NCI-H2227 treated with DMSO at 0.1 percent for 48 hours (cell line): ENCODE results near the gene DAAM1.

Experiments
- DNase-seq: peaks from one replicate; lab custom pipeline; 2025; lab: John Stamatoyannopoulos, UW

Gene DAAM1

DNA sequence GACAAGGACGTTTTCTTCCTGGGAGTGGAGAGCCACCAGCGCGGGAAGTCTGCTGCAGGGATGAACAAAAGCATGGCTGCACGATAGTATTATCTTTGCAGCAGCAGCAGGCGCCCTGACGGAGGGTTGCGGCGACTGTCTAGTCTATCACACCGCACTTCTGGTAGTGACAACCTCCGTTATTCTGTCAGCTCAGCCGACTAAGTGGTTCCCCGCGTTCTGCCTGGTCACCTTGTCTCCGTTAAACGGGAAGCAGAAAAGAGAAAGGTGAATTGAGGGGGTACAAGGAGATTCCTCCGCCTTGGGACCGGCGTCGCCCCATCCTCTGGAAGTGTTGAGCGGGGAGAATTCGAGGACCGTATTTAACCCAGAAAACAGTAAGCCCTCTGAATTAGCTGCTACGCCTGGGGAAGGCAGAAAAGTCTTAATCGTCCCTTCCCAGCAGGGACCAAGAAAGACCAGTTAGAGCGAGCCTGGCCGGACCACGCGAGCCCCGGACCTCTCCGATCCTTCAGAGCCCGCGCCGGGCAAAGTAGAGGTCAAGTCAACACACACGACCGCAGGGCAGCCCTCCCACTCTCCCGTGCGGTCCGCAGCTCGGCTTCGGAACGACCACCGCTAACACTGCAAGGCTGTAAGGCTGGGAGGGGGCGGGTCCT, 536 bp upstream of the DAAM1 start:
- DNase-seq: peak; percentile 86

DNA sequence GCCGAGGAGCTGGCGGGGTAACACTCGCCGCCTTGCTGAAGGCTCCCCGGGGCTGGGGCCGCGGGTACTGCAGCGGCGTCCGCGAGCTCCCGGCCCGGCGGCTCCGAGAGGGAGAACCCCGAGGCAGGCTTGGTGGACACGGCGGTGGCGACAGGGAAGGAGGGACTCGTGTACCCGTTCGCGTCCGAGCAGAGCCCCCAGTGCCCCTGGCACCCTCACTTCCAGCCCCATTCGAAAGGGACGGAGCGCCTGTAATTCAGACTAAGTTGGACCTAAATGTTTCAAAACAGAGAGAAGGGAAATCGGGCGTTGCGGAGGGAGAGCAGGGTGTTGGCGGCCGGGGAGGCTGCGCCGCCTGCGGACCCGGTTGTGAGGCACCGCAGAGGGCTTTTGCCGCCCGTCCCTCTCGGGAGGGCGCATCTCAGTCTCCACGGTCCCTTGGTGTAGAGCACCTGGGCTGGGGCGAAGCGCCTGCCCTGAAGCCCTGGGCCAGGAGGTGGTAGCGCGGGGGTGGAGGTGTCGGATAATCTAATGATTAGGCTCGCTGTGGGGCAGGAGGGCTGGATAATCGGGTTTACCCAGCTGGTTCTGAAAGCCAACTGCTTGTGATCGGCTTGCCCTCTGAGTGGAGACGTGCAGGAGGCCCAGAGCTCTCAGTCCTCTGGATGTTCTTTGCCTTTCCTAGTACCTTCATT, 771 bp downstream of the DAAM1 start:
- DNase-seq: no peak

DNA sequence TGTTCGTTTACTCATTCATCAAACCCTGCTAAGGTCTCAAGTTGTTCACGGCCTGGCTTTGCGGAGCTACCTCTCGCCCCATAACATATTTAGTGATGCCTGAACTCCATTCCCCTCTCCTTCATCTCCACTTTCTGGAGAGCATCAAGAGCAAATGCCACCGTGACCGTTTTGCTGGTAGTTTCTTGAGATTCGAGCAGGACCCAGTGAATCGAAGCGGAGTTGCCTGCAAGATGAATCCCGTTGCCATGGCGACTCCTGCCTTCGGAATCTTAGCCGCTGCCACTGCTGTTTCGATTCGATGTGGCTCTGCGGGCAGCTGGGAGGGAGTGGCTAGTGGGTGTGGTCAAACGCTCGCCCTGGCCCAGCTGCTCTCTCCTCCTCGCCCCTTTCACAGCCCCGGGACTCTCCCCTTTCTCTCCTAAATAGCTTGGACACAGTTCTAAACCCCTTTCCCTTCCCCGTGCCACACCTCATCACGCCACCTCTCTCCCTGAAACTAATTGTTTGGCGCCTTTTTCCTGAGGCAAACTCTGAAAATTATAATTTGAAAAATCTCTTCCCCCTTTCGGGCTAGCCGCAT, 1.4 kb downstream of the DAAM1 start:
- DNase-seq: peak; percentile 91

- no peak for DNase-seq
Observed at GRCh38 chr14:59190372-59190771, 1.9 kb downstream of the DAAM1 start.

DNA sequence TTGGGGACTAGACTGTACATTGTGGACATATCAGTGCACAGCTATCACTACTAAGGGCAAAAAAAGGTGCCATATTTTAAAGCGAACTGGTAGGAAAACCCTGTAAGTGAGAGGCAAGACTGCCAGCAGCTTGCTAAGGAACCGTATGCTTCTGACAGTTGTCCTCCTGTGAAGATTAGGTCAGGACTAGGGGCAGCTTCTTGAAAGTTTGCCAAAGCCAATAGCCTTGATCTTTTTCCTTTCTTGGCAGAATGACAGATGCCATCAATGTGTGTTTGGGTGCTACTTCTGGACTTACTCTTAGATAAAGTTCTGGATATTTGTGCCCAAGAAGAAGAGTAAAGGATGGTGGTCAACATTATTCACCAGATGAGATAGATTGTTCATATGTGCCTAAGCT, 7.4 kb downstream of the DAAM1 start:
- DNase-seq: no peak

DNA sequence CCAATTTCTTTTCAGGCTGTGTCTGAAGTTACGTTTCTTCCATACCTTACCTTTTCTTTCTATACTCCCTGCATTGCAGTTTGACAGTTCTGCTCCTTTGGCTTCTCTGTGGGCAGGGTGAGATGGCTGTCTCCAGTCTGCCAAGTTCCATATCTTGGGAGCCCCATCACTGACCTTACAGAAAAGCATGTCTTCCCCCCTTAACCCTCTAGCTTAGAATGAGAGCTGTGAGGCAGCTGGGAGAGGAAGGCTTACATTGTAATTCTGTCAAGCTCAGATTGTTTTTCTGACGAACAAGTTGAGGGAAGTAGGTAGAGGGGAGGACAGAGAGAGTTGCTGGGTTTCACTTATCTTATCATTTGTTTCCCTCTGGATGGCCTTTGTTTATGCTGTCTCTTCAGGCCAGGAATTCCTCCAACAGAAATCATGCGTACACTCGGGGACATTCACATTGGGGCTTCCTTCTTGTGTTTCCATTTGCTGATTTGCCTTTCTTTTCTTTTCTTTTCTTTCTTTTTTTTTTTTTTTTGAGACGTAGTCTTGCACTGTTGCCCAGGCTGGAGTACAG, 9.3 kb downstream of the DAAM1 start:
- DNase-seq: no peak

GRCh38 chr14:59199205-59199604, 10.7 kb downstream of the DAAM1 start:
- DNase-seq: no peak

- no peak for DNase-seq
Observed at GRCh38 chr14:59199614-59200013, 11.1 kb downstream of the DAAM1 start.

GRCh38 chr14:59200195-59200594, 11.7 kb downstream of the DAAM1 start:
- no peak for DNase-seq

DNA sequence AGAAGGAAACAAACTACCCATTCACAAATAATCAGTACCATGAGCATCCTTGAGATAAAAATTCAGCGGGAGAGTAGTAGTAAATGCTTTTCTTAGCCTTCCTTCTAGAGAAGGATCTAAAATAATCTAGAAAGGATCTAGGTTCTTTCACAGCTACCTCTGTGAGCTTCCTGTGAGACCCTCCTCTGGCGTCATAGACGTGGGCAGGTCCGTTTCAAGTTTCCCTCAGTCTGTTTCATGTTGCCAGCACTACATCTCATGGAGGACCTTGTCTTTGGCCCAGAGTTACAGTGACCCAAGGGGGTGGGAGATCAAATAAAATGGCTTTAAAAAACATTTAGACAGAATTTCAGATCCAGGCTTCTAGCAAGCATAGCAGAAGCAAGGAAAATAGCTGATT, 13.6 kb downstream of the DAAM1 start:
- DNase-seq: no peak

GRCh38 chr14:59204305-59204704, 15.8 kb downstream of the DAAM1 start:
- DNase-seq: no peak

- DNase-seq: no peak
Observed at GRCh38 chr14:59206892-59207291, 18.4 kb downstream of the DAAM1 start.

- DNase-seq: no peak
Observed at GRCh38 chr14:59207506-59207933, 19.1 kb downstream of the DAAM1 start.

GRCh38 chr14:59208224-59208814, 19.9 kb downstream of the DAAM1 start:
- DNase-seq: no peak

DNA sequence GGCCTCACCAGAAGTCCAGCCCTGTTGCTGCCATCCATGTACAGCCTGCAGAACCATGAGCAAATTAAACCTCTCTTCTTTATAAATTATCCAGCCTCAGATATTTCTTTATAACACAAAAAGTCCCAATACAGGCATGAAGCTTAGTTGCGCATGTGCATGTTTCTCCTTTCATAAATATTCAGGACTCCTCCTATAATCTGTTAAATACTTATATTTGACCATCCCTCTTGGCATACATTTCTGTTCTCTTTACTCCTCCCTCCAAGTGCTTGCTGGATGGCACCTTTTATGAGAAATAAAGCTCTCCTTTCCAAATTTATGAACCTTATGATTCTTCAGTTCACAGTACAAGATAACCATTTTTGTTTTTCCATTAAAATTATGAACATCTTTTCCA, 20.5 kb downstream of the DAAM1 start:
- DNase-seq: no peak

- no peak for DNase-seq
Observed at GRCh38 chr14:59210621-59211020, 22.2 kb downstream of the DAAM1 start.

DNA sequence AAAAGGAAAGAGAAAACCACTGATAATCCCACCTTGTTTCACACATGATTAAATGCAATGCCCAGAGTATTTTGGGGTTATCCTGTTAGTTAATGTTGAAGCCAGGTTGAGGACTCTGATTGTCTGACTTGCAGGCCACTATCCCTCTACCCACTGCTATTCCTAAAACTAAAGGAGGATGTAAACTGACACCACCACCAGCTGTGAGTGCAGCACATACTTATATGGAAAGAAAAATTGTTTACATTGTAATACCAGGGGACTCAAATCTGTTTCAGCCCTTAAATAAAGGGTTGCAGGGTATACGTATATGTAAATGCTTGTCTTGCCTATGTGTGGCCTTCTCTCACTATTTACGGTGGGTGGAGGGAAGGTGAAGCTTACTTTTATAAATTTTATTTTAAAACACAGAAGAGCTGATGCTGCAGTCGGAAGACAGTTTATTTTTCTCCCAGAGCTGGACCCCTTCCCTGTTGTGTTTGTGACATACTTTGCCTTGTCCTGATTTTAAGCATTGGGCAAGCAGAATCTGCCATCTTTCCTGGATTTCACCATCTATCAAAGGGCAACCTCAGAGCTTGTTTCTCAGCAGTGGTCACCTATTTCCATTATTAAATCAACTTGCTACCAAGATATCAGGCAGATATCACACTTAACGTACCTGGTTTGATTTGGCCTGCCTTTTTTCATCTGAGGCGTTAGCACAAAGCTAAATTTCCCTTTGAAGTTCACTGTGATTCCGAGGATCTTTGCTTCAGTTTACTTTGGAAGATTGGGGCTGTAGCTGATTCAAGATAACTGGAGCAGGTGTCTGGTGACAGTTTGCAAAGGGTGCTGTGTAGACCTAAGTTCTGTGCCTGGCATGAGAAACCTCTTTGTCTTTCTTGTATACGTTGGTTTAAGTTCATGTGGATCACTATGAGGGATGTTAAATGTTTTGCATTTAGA, 25.2 kb downstream of the DAAM1 start:
- DNase-seq: no peak

DNA sequence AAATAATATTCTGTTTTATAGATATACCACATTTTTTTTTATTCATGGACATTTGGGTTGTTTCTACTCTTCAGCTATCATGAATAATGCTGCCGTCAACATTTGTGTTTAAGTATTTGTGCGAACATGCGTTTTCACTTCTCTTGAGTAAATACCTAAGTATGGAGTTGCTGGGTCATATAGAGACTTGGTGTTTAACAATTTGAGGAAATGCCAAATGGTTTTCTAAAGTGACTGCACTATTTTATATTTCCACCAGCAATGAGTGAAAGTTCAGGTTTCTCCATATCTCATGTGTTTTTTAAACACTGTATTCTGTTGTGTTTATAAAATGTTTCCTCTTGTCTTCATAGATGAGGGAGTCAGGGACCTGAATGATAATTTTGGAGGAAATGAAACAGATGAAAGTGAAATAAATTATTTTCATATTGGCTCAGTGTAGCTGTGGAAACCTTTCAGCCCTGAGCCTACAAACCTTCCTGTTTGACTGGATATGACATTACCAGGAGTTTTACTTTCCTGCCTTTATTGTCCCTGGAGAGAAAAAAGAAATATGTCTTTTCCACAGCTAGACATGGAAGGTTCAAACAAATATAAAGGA, 26.3 kb downstream of the DAAM1 start:
- DNase-seq: no peak

GRCh38 chr14:59215322-59215721, 26.9 kb downstream of the DAAM1 start:
- no peak for DNase-seq

GRCh38 chr14:59215757-59216156, 27.3 kb downstream of the DAAM1 start:
- DNase-seq: no peak

GRCh38 chr14:59217011-59217410, 28.5 kb downstream of the DAAM1 start:
- DNase-seq: no peak
